ENCODE results near the gene FKBP11. TPM values are rescaled to one million over a fixed set of nuclear protein-coding genes. Genes with fewer than 3 reads are reported as not detected.
"Not testable (repeated sequence)": the region's sequence is repeated elsewhere in the genome, so short reads cannot be mapped to it uniquely, and the experiment has no call there.

The FKBP11 gene
- total and polyA plus RNA-seq, 5 donors from 2014 or later = 55.6 to 79.7 (median 74.3) TPM

DNA sequence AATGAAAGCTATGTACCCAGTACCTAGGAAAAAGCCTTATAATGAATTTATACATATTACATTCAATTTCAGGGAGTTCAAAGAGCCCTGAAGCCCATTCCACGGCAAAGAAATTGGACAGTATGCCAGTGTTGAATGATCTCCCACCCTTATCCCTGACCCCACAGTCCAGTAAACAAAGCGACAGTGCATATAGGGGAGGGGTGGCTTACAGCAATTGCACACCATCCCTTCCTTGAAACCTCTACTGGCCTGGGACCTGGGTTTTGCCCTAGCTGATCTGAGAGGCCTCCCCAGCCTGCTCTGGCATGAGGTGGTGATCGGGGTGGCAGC lies 42.4 kb downstream of the FKBP11 start:
- peaks cover 0 to 4% (median 0%) of the 10 kb centered on the region in 4 donors for H3K4me1 Mint-ChIP-seq
- Histone ChIP-seq H3K9me3 (ENCODE audit: control insufficient read depth in 2 of 2, low read length in 2 of 2) (no peaks in the 10 kb centered on the region), H3K27ac (ENCODE audit: insufficient read depth, low read length, poor library complexity, severe bottlenecking) (no peak overlapping the region), H3K4me3 (ENCODE audit: low read depth, low read length) (no peak overlapping the region), H3K27me3 (ENCODE audit: control insufficient read depth, insufficient read depth, low read length) (peaks cover 21% of the 10 kb centered on the region), H3K4me1 (ENCODE audit: control insufficient read depth, insufficient read depth, low read length, poor library complexity, severe bottlenecking) (no peaks in the 10 kb centered on the region), H3K36me3 (ENCODE audit: control insufficient read depth, insufficient read depth, low read length) (no peaks in the 10 kb centered on the region)
- ATAC-seq (ENCODE audit: low read depth in 2 of 2) (no peak), DNase-seq (no peak)
- peaks cover 47% of the 10 kb centered on the region for H3K27me3 Mint-ChIP-seq
- H3K4me3 Mint-ChIP-seq = no peak overlapping the region
- no peaks in the 10 kb centered on the region for H3K9me3 Mint-ChIP-seq
- H3K27ac Mint-ChIP-seq = no peak overlapping the region
- no peaks in the 10 kb centered on the region for H3K36me3 Mint-ChIP-seq

DNA sequence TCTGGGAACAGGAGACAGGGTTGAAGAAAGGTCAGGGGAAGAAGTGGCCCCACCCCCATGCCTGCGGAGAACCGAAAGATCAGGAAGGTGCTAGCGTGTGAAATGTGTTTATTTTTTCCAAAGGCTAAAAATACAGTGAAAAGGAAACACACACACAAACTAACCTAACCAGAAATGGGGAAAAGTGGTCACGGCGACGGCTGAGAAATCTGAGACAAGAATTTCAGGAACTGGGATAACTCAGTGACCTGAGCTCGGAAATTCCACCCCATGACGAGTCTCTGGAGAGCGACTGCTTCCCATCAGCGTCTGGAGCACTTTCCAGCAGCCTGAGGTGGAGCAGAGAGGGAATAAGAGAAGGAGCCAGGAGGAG lies 43.0 kb downstream of the FKBP11 start:
- Mint-ChIP-seq H3K27ac (peak overlapping the region in 2 of 3 donors; percentile 68 to 75), H3K36me3 (no peaks in the 10 kb centered on the region)

DNA sequence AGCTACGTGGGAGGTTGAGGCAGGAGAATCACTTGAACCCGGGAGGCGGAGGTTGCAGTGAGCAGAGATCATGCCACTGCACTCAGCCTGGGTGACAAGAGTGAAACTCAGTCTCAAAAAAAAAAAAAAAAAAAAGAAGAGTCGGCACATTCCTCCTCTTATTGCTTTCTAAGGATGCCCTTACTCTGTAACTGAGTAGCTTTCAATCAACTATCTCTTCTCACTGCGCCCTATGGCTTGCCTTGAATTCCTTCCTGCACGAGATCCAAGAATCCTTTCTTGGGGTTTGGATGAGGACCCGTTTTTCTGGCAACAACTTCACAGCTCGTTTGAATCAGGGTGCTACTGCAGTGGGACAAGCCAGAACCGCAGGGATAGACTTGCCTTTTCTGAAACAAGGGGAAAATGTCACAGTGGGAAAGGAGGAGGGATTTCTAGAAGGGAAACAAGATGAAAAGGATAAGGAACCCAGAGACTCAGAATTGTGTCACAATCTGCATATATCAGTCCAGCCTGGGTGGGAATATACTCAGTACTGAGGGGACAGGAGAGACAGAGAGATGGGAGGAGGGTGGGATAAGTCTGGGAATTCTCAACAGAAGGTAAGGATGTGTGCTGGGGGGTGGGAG lies 43.5 kb downstream of the FKBP11 start:
- ATAC-seq (ENCODE audit: low read depth in 2 of 2) = no peak
- H3K36me3 Mint-ChIP-seq = no peaks in the 10 kb centered on the region
- DNase-seq = no peak
- no peaks in the 10 kb centered on the region for H3K9me3 Mint-ChIP-seq
- no peak overlapping the region for H3K4me3 ChIP-seq (ENCODE audit: low read depth, low read length)
- no peak overlapping the region for H3K27ac ChIP-seq (ENCODE audit: insufficient read depth, low read length, poor library complexity, severe bottlenecking)
- H3K36me3 ChIP-seq (ENCODE audit: control insufficient read depth, insufficient read depth, low read length) = no peaks in the 10 kb centered on the region
- H3K27ac Mint-ChIP-seq = peak overlapping the region in 2 of 3 donors; percentile 68 to 75
- no peaks in the 10 kb centered on the region for H3K4me1 ChIP-seq (ENCODE audit: control insufficient read depth, insufficient read depth, low read length, poor library complexity, severe bottlenecking)
- H3K4me1 Mint-ChIP-seq = peaks cover 0 to 4% (median 0%) of the 10 kb centered on the region in 4 donors
- H3K4me3 Mint-ChIP-seq = no peak overlapping the region
- peaks cover 52% of the 10 kb centered on the region for H3K27me3 Mint-ChIP-seq
- H3K27me3 ChIP-seq (ENCODE audit: control insufficient read depth, insufficient read depth, low read length) = peaks cover 21% of the 10 kb centered on the region
- no peaks in the 10 kb centered on the region for H3K9me3 ChIP-seq (ENCODE audit: control insufficient read depth in 2 of 2, low read length in 2 of 2)

More for the DNA sequence above, 43.0 kb downstream of the FKBP11 start:
- Histone ChIP-seq H3K4me3 (ENCODE audit: low read depth, low read length) (no peak overlapping the region), H3K27ac (ENCODE audit: insufficient read depth, low read length, poor library complexity, severe bottlenecking) (no peak overlapping the region), H3K9me3 (ENCODE audit: control insufficient read depth in 2 of 2, low read length in 2 of 2) (no peaks in the 10 kb centered on the region), H3K27me3 (ENCODE audit: control insufficient read depth, insufficient read depth, low read length) (peaks cover 21% of the 10 kb centered on the region), H3K4me1 (ENCODE audit: control insufficient read depth, insufficient read depth, low read length, poor library complexity, severe bottlenecking) (no peaks in the 10 kb centered on the region), H3K36me3 (ENCODE audit: control insufficient read depth, insufficient read depth, low read length) (no peaks in the 10 kb centered on the region)
- Mint-ChIP-seq H3K9me3 (no peaks in the 10 kb centered on the region), H3K4me3 (no peak overlapping the region), H3K27me3 (peaks cover 47% of the 10 kb centered on the region), H3K4me1 (peaks cover 0 to 4% (median 0%) of the 10 kb centered on the region in 4 donors)
- ATAC-seq (ENCODE audit: low read depth in 2 of 2) = no peak
- DNase-seq = no peak

DNA sequence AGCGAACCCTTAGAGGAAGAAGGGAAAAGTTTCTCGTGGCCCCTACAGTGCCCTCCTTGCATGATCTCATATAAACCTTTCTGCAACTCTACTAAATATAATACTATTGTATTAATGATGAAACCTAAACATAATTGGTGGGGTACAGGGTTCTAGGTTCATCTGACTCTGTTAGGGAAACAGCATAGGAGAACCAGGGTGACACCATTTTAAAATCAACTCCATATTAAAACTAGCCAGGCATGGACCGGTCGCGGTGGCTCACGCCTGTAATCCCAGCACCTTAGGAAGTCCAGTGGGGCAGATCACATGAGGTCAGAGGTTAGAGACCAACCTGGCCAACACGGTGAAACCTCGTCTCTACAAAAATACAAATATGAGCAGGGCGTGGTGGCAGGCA lies 44.6 kb downstream of the FKBP11 start:
- Histone ChIP-seq H3K27ac (ENCODE audit: insufficient read depth, low read length, poor library complexity, severe bottlenecking) (no peak overlapping the region), H3K36me3 (ENCODE audit: control insufficient read depth, insufficient read depth, low read length) (no peaks in the 10 kb centered on the region), H3K4me1 (ENCODE audit: control insufficient read depth, insufficient read depth, low read length, poor library complexity, severe bottlenecking) (no peaks in the 10 kb centered on the region), H3K4me3 (ENCODE audit: low read depth, low read length) (no peak overlapping the region), H3K9me3 (ENCODE audit: control insufficient read depth in 2 of 2, low read length in 2 of 2) (no peaks in the 10 kb centered on the region), H3K27me3 (ENCODE audit: control insufficient read depth, insufficient read depth, low read length) (peaks cover 21% of the 10 kb centered on the region)
- Mint-ChIP-seq H3K4me1 (peaks cover 0 to 4% (median 0%) of the 10 kb centered on the region in 4 donors), H3K36me3 (no peaks in the 10 kb centered on the region), H3K27me3 (peaks cover 52% of the 10 kb centered on the region), H3K27ac (no peak overlapping the region), H3K9me3 (no peaks in the 10 kb centered on the region), H3K4me3 (no peak overlapping the region)
- DNase-seq (no peak), ATAC-seq (ENCODE audit: low read depth in 2 of 2) (no peak)

DNA sequence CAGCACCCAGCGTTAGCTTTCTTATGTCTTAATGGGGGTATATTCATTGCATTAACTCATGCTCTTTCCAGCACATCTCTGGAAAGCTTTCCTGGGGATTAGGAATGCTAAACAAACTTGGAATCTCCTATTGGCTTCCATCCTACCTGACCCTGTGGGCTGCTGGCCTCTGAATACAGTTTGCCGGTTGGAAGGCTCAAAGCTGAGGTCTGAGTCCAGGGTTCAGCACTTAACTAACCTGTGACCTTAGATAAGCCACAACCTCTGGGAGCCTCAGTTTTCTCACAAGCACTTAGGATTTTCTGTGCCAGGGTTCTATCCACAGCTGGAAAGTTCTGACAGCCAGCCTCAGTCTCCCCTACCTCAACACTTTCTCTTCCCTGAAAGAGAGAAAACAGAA lies 46.7 kb downstream of the FKBP11 start:
- Histone ChIP-seq H3K4me3 (ENCODE audit: low read depth, low read length) (no peak overlapping the region), H3K9me3 (ENCODE audit: control insufficient read depth in 2 of 2, low read length in 2 of 2) (no peaks in the 10 kb centered on the region), H3K27me3 (ENCODE audit: control insufficient read depth, insufficient read depth, low read length) (peaks cover 21% of the 10 kb centered on the region), H3K36me3 (ENCODE audit: control insufficient read depth, insufficient read depth, low read length) (no peaks in the 10 kb centered on the region), H3K27ac (ENCODE audit: insufficient read depth, low read length, poor library complexity, severe bottlenecking) (no peak overlapping the region), H3K4me1 (ENCODE audit: control insufficient read depth, insufficient read depth, low read length, poor library complexity, severe bottlenecking) (no peaks in the 10 kb centered on the region)
- ATAC-seq (ENCODE audit: low read depth in 2 of 2) (no peak), DNase-seq (no peak)
- peaks cover 43% of the 10 kb centered on the region for H3K27me3 Mint-ChIP-seq
- H3K36me3 Mint-ChIP-seq = no peaks in the 10 kb centered on the region
- H3K4me3 Mint-ChIP-seq = no peak overlapping the region
- H3K27ac Mint-ChIP-seq = no peak overlapping the region
- H3K9me3 Mint-ChIP-seq = no peaks in the 10 kb centered on the region
- peaks cover 0 to 5% (median 0%) of the 10 kb centered on the region in 4 donors for H3K4me1 Mint-ChIP-seq

DNA sequence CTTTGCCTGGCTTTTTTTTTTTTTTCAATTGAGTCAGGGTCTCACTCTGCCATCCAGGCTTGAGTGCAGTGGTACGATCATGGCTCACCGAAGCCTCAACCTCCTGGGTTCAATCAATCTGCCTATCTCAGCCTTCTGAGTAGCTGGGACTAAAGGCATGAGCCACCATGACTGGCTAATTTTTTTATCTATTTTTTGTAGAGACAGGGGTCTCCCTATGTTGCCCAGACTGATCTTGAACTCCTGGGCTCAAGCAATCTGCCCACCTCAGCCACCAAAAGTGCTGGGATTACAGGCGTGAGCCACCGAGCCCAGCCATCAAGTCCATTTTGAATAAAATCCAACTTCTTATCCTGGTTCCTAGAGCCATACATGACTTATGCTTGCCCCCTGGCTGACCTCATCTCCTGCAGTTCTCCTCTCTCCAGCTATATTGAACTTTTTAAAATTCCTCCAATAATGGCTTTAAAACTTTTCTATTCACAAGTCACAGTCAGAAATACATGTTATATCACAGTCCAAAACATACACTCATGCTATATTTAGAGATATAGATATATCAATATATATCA lies 49.3 kb downstream of the FKBP11 start:
- H3K27me3 ChIP-seq (ENCODE audit: control insufficient read depth, insufficient read depth, low read length) = peaks cover 9% of the 10 kb centered on the region
- Mint-ChIP-seq H3K4me3 (no peak overlapping the region), H3K36me3 (no peaks in the 10 kb centered on the region), H3K4me1 (peaks cover 0 to 1% (median 0%) of the 10 kb centered on the region in 4 donors), H3K27me3 (peaks cover 27% of the 10 kb centered on the region), H3K27ac (peak overlapping the region in 1 of 3 donors; percentile 3), H3K9me3 (no peaks in the 10 kb centered on the region)
- ATAC-seq (ENCODE audit: low read depth in 2 of 2) = no peak
- H3K27ac ChIP-seq (ENCODE audit: insufficient read depth, low read length, poor library complexity, severe bottlenecking) = no peak overlapping the region
- no peaks in the 10 kb centered on the region for H3K9me3 ChIP-seq (ENCODE audit: control insufficient read depth in 2 of 2, low read length in 2 of 2)
- DNase-seq = no peak
- H3K36me3 ChIP-seq (ENCODE audit: control insufficient read depth, insufficient read depth, low read length) = no peaks in the 10 kb centered on the region
- H3K4me3 ChIP-seq (ENCODE audit: low read depth, low read length) = no peak overlapping the region
- H3K4me1 ChIP-seq (ENCODE audit: control insufficient read depth, insufficient read depth, low read length, poor library complexity, severe bottlenecking) = no peaks in the 10 kb centered on the region

DNA sequence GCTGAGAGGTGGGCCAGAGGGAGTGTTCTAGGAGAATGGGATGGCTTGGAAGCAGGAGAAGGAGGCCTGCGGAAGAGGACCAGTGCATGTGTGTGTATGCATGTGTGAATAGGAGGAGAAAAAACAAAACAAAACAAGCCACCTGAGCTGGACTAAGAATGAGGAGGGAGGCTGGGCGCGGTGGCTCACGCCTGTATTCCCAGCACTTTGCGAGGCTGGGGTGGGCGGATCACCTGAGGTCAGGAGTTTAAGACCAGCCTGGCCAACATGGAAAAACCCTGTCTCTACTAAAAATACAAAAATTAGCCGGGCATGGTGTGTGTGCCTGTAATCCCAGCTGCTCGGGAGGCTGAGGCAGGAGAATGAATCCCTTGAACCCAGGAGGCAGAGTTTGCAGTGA lies 51.8 kb downstream of the FKBP11 start:
- not testable (repeated sequence) for H3K36me3 ChIP-seq (ENCODE audit: control insufficient read depth, insufficient read depth, low read length); H3K36me3 Mint-ChIP-seq; H3K9me3 ChIP-seq (ENCODE audit: control insufficient read depth in 2 of 2, low read length in 2 of 2); H3K4me1 ChIP-seq (ENCODE audit: control insufficient read depth, insufficient read depth, low read length, poor library complexity, severe bottlenecking); H3K9me3 Mint-ChIP-seq; H3K4me1 Mint-ChIP-seq; H3K27ac Mint-ChIP-seq; H3K4me3 Mint-ChIP-seq; ATAC-seq (ENCODE audit: low read depth in 2 of 2); DNase-seq; H3K4me3 ChIP-seq (ENCODE audit: low read depth, low read length); H3K27me3 ChIP-seq (ENCODE audit: control insufficient read depth, insufficient read depth, low read length); H3K27ac ChIP-seq (ENCODE audit: insufficient read depth, low read length, poor library complexity, severe bottlenecking)
- peaks cover 19% of the 10 kb centered on the region for H3K27me3 Mint-ChIP-seq

DNA sequence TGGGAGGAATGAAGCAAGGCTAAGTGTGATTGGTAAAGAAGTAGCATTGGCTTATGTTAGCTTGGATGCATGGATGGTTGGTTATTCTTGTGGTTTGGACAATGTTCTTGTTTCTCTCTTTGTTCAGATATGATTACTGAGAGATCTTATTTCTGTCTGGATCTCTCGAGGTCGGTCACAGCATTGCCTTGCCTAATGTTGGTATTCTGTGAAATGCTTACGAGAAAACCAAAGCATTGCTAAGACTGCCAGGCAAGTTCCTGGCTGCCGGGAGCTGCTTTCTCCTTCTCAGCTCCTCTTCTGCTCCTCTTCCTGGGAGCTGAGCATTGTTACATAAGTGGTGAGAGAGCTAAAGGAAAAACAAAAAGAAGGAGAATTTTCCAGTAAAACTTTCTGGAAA lies 52.2 kb downstream of the FKBP11 start:
- Mint-ChIP-seq H3K4me1 (peaks cover 0 to 1% (median 0%) of the 10 kb centered on the region in 4 donors), H3K9me3 (no peaks in the 10 kb centered on the region), H3K27ac (no peak overlapping the region), H3K36me3 (no peaks in the 10 kb centered on the region), H3K27me3 (peaks cover 15% of the 10 kb centered on the region), H3K4me3 (no peak overlapping the region)
- H3K27me3 ChIP-seq (ENCODE audit: control insufficient read depth, insufficient read depth, low read length) = no peaks in the 10 kb centered on the region
- no peaks in the 10 kb centered on the region for H3K36me3 ChIP-seq (ENCODE audit: control insufficient read depth, insufficient read depth, low read length)
- H3K4me1 ChIP-seq (ENCODE audit: control insufficient read depth, insufficient read depth, low read length, poor library complexity, severe bottlenecking) = no peaks in the 10 kb centered on the region
- no peak overlapping the region for H3K27ac ChIP-seq (ENCODE audit: insufficient read depth, low read length, poor library complexity, severe bottlenecking)
- no peak overlapping the region for H3K4me3 ChIP-seq (ENCODE audit: low read depth, low read length)
- ATAC-seq (ENCODE audit: low read depth in 2 of 2) = no peak
- no peaks in the 10 kb centered on the region for H3K9me3 ChIP-seq (ENCODE audit: control insufficient read depth in 2 of 2, low read length in 2 of 2)
- no peak for DNase-seq
